K562 (cell line): ENCODE data around the gene CYLD. TPM values are rescaled to one million over a fixed set of nuclear protein-coding genes. Genes with fewer than 3 reads are reported as not detected.
A peak's percentile ranks its signal among the peaks of the same experiment; 100 is the strongest.

Experiments used
- ATAC-seq: fragments of 200-7000 bp; cut with Tn5 transposase; 3 replicates; pipeline ENCODE4 v1.9.1; 2020; ENCODE audit warnings: moderate library complexity
- BruUV-seq: library from RNA; stranded (reverse); fragments of 400-500 nt; replicated peaks from 2 replicates; lab custom pipeline; 2021; lab: Mats Ljungman, UMichigan
- CTCF ChIA-PET: fragments of 300-600 bp; formaldehyde crosslinking; extraction: SDS; loops from one replicate; lab custom pipeline; 2021; ENCODE audit warnings: low intra/inter-chr PET ratio; lab: Yijun Ruan, JAX
- POLR2A ChIA-PET: fragments of 300-600, 350-650 bp; sonication (Branson Sonifier 250); formaldehyde crosslinking; extraction: SDS; loops from one replicate; lab custom pipeline; 2021; ENCODE audit warnings: antibody characterized with exemption, inconsistent platforms; lab: Yijun Ruan, JAX
- DNase-seq, 4 experiments: peaks; one replicate each; pipeline versions ENCODE4 v3.0.0 to v3.0.0-alpha.2; 2011 to 2018; ENCODE audit warnings: low spot score in 3 of 4, mixed read lengths in 3 of 4; ENCODE audit errors: extremely low read depth in 1 of 4
- FAIRE-seq: peaks from 2 replicates; lab custom pipeline; 2011; peaks lifted over from hg19 to GRCh38; lab: Jason Lieb, UNC
- H2AFZ ChIP-seq: 2 replicates; pipeline ENCODE4 v1.6.0; 2011; ENCODE audit warnings: low read depth, low read length, control low read depth, inconsistent platforms
- H3K27ac ChIP-seq: fragments of 200-600 bp; 3 replicates; pipeline ENCODE4 v1.8.0; 2011; ENCODE audit warnings: low read depth, mild to moderate bottlenecking, control low read depth, inconsistent platforms, low read length, moderate library complexity, mixed read lengths; ENCODE audit errors: extremely low read depth
- H3K27me3 ChIP-seq, 2 experiments: fragments of 300-600 bp in 1 of 2; 2 replicates in 1 of 2; 3 replicates in 1 of 2; pipeline versions ENCODE4 v1.6.0 to v1.8.0; 2011; ENCODE audit warnings: inconsistent platforms in 2 of 2, low read length in 2 of 2, mild to moderate bottlenecking in 1 of 2, mixed read lengths in 1 of 2, moderate library complexity in 1 of 2; ENCODE audit not compliant: control insufficient read depth in 2 of 2, insufficient read depth in 2 of 2
- H3K36me3 ChIP-seq: fragments of 300-600 bp; 3 replicates; pipeline ENCODE4 v1.8.0; 2011; ENCODE audit warnings: mild to moderate bottlenecking, low read length, inconsistent platforms; ENCODE audit not compliant: control insufficient read depth, insufficient read depth
- H3K4me1 ChIP-seq, 2 experiments: fragments of 200-600 bp in 1 of 2; replicated peaks in 1 of 2; 2 replicates in 1 of 2; 3 replicates in 1 of 2; pipeline versions ENCODE4 v1.5.1 to v1.8.0; 2011; ENCODE audit warnings: inconsistent platforms in 2 of 2, low read length in 2 of 2, mild to moderate bottlenecking in 1 of 2, mixed read lengths in 1 of 2, moderate library complexity in 1 of 2; ENCODE audit not compliant: control insufficient read depth in 2 of 2, insufficient read depth in 2 of 2
- H3K4me2 ChIP-seq: 2 replicates; pipeline ENCODE4 v1.6.1; 2011; ENCODE audit warnings: low read length, control low read depth, inconsistent platforms, mixed read lengths; ENCODE audit not compliant: insufficient read depth
- H3K4me3 ChIP-seq: fragments of 200-600 bp; sonication (generic), shearing (Covaris generic); 2 replicates; pipeline ENCODE4 v1.5.1; 2016; ENCODE audit warnings: control low read depth, inconsistent platforms
- H3K79me2 ChIP-seq: fragments of 200-600 bp; 3 replicates; pipeline ENCODE4 v1.8.0; 2011; ENCODE audit warnings: low read length, inconsistent platforms; ENCODE audit not compliant: control insufficient read depth, insufficient read depth
- H3K9ac ChIP-seq, 2 experiments: 2 replicates each; pipeline versions ENCODE4 v1.6.0 to v1.6.1; 2011; ENCODE audit warnings: low read depth in 2 of 2, low read length in 2 of 2, control low read depth in 1 of 2, inconsistent platforms in 1 of 2, mild to moderate bottlenecking in 1 of 2, mixed read lengths in 1 of 2; ENCODE audit not compliant: insufficient read depth in 1 of 2
- H3K9me1 ChIP-seq: one replicate; pipeline ENCODE4 v1.6.0; 2011; ENCODE audit warnings: inconsistent platforms, mild to moderate bottlenecking, low read length, moderate library complexity; ENCODE audit not compliant: control insufficient read depth, insufficient read depth
- H3K9me3 ChIP-seq: replicated peaks from 2 replicates; pipeline ENCODE4 v1.5.1; 2011; ENCODE audit warnings: low read depth, low read length, inconsistent platforms; ENCODE audit not compliant: control insufficient read depth, insufficient read depth
- H4K20me1 ChIP-seq: replicated peaks from 2 replicates; pipeline ENCODE4 v1.6.1; 2011; ENCODE audit warnings: low read length, inconsistent platforms, mixed read lengths; ENCODE audit not compliant: control insufficient read depth, insufficient read depth
- ARID3B ChIP-seq: fragments of 250-450 bp; sonication (Bioruptor Pico); IDR thresholded peaks from 2 replicates; pipeline ENCODE4 v1.4.0; 2020; ENCODE audit warnings: borderline replicate concordance
- BCOR ChIP-seq: fragments of 450-650 bp; IDR thresholded peaks from 2 replicates; pipeline ENCODE4 v1.6.1; 2016
- CREB5 ChIP-seq: fragments of 250-450 bp; sonication (Bioruptor Pico); IDR thresholded peaks from 2 replicates; pipeline ENCODE4 v1.5.0; 2020; ENCODE audit warnings: mild to moderate bottlenecking
- FOSL1 ChIP-seq: fragments of 200-800 bp; sonication (Bioruptor generic); conservative IDR thresholded peaks from 2 replicates; pipeline ENCODE4 v1.6.1; 2016; ENCODE audit warnings: missing genetic modification characterization, missing compliant biosample characterization
- MYC ChIP-seq, 2 experiments: fragments of 250-450 bp in 1 of 2; sonication (Bioruptor Pico) in 1 of 2; IDR thresholded peaks; 2 replicates each; pipeline versions ENCODE4 v1.5.1 to v1.6.1; 2012 to 2021; ENCODE audit warnings: low read depth in 2 of 2, borderline replicate concordance in 1 of 2, improper control_type of control experiment in 1 of 2, low read length in 1 of 2, mild to moderate bottlenecking in 1 of 2, moderate library complexity in 1 of 2
- NFE2 ChIP-seq: IDR thresholded peaks from 2 replicates; pipeline ENCODE4 v1.6.1; 2014; ENCODE audit warnings: antibody characterized with exemption, low read depth
- PTRF ChIP-seq: fragments of 450-650 bp; IDR thresholded peaks from 2 replicates; pipeline ENCODE4 v1.6.1; 2016; ENCODE audit warnings: mild to moderate bottlenecking, missing genetic modification characterization, missing compliant biosample characterization
- SIN3A ChIP-seq, 2 experiments: fragments of 150-350 bp in 1 of 2; IDR thresholded peaks; 2 replicates each; pipeline ENCODE4 v1.6.1; 2011 to 2016; ENCODE audit warnings: borderline replicate concordance in 2 of 2, low read depth in 2 of 2, low read length in 2 of 2, mild to moderate bottlenecking in 2 of 2, moderate library complexity in 2 of 2; ENCODE audit not compliant: control insufficient read depth in 1 of 2
- ZBED1 ChIP-seq: IDR thresholded peaks from 2 replicates; pipeline ENCODE4 v1.6.1; 2014
- ZNF165 ChIP-seq: fragments of 250-450 bp; sonication (Bioruptor Pico); IDR thresholded peaks from 2 replicates; pipeline ENCODE4 v1.4.0; 2020; ENCODE audit warnings: borderline replicate concordance
- ZNF3 ChIP-seq: fragments of 250-450 bp; sonication (Bioruptor Pico); IDR thresholded peaks from 2 replicates; pipeline ENCODE4 v1.5.0; 2021; ENCODE audit warnings: mild to moderate bottlenecking, moderate library complexity
- ZNF668 ChIP-seq: fragments of 250-450 bp; sonication (Bioruptor Pico); IDR thresholded peaks from 2 replicates; pipeline ENCODE4 v1.8.0; 2022; ENCODE audit warnings: mild to moderate bottlenecking, inconsistent platforms
- WGBS: fragments of 100-300 bp; shearing (Covaris generic); methylation state at CpG from one replicate; pipeline ENCODE4 v1.1.6; 2016; ENCODE audit warnings: low coverage, mixed read lengths; ENCODE audit not compliant: insufficient coverage; ENCODE audit errors: missing lambda C conversion rate; 5-methylcytosine and 5-hydroxymethylcytosine counted together
- in situ Hi-C: fragments of 300-500 bp; cut with MboI; formaldehyde crosslinking; loops from 4 replicates; pipeline ENCODE4 v1.15.0; 2018; ENCODE audit warnings: inconsistent platforms, mixed read lengths
- intact Hi-C: fragments of 100-400 bp; cut with micrococcal nuclease; formaldehyde crosslinking; loops from 2 replicates; pipeline ENCODE4 v1.14.2; 2022
- polyA plus RNA-seq, 8 experiments: library from polyadenylated mRNA; depleted of rRNA in 4 of 8; stranded (reverse) in 5 of 8; unstranded in 3 of 8; fragments of >200 nt; fragmentation: Nextera tagmentation in 2 of 8; fragmentation: Illumina TruSeq in 1 of 8; extraction: Ambion mirVana in 2 of 8; extraction: Trizol in 1 of 8; gene quantifications; 2 replicates each; pipeline versions ENCODE4 v1.2.1 to v1.2.3, GENCODE V29; 2011 to 2014; ENCODE audit warnings: inconsistent platforms in 1 of 8, missing spikeins in 1 of 8
- total RNA-seq, 7 experiments: library from RNA; depleted of rRNA in 6 of 7; stranded (reverse); fragments of >200 nt in 6 of 7; fragmentation: Illumina TruSeq in 2 of 7; extraction: Trizol in 2 of 7; gene quantifications; 2 replicates each; pipeline versions ENCODE4 v1.2.1 to v1.2.3, GENCODE V29; 2011 to 2021; ENCODE audit warnings: low replicate concordance in 1 of 7

The CYLD gene
- total and polyA plus RNA-seq, 9 of the 15 experiments (the other 6 are each of a cell fraction or from before 2014, with no cell fraction given): 3.4 to 7.4 (median 5.3) TPM

GRCh38 chr16:50767197-50767596 lies 25.3 kb downstream of the CYLD start (continued):
- no peak for TF ChIP-seq ZNF165 (CRISPR knock-in tag)
- TF ChIP-seq, all 486 proteins: peak for 0

- H3K4me1 ChIP-seq: no peaks in the 10 kb centered on the region
- no peak for DNase-seq
- CTCF ChIA-PET: no interaction called here
- no peaks in the 10 kb centered on the region for H3K36me3 ChIP-seq
- no peaks in the 10 kb centered on the region for H4K20me1 ChIP-seq
- in situ Hi-C loops: no loop called here
- POLR2A ChIA-PET: no interaction called here
- no TSS peak for BruUV-seq
- no peak overlapping the region for H3K4me2 ChIP-seq
- intact Hi-C loops: no loop called here
- H3K9me3 ChIP-seq: no peaks in the 10 kb centered on the region
- H3K4me3 ChIP-seq: no peak overlapping the region
- no peak for FAIRE-seq
- no peaks in the 10 kb centered on the region for H3K9me1 ChIP-seq
- H3K27ac ChIP-seq: no peak overlapping the region
- ATAC-seq: no peak
- no peaks in the 10 kb centered on the region for H3K27me3 ChIP-seq
- 24% methylated on average over 3 of the region's 3 CpGs for WGBS
- H2AFZ ChIP-seq: no peak overlapping the region
- H3K9ac ChIP-seq: no peak overlapping the region
- no peak for TF ChIP-seq ZNF668 (CRISPR knock-in tag)
- TF ChIP-seq FOSL1 (tag): peak; percentile 69
- TF ChIP-seq NFE2: 0 out of 2 replicates have a peak, but pooled peaks have one; percentile 5
- no peaks in the 10 kb centered on the region for H3K79me2 ChIP-seq
These were observed 29.5 kb downstream of the CYLD start for GRCh38 chr16:50771366-50771765.

GRCh38 chr16:50774405-50774804 lies 32.5 kb downstream of the CYLD start:
- H3K4me3 ChIP-seq: no peak overlapping the region
- 18% methylated on average over 5 of the region's 5 CpGs for WGBS
- H2AFZ ChIP-seq: no peak overlapping the region
- no peaks in the 10 kb centered on the region for H3K36me3 ChIP-seq
- H3K9me1 ChIP-seq: no peaks in the 10 kb centered on the region
- ATAC-seq (no peak), FAIRE-seq (no peak), DNase-seq (no peak)
- no peaks in the 10 kb centered on the region for H3K79me2 ChIP-seq
- in situ Hi-C loops: no loop called here
- no peaks in the 10 kb centered on the region for H3K4me1 ChIP-seq
- no peak overlapping the region for H3K4me2 ChIP-seq
- no TSS peak for BruUV-seq
- CTCF ChIA-PET: no interaction called here
- intact Hi-C loops: no loop called here
- POLR2A ChIA-PET: no interaction called here
- no peak overlapping the region for H3K27ac ChIP-seq
- no peaks in the 10 kb centered on the region for H3K9me3 ChIP-seq
- H3K9ac ChIP-seq: no peak overlapping the region
- no peaks in the 10 kb centered on the region for H3K27me3 ChIP-seq
- H4K20me1 ChIP-seq: no peaks in the 10 kb centered on the region
- TF ChIP-seq SIN3A (IDR thresholded peaks at IDR 0.05; ENCODE audit: borderline replicate concordance in 2 of 2, control insufficient read depth in 1 of 2, low read depth in 2 of 2, low read length in 2 of 2): no peak
- no peak for TF ChIP-seq BCOR
- no peak for TF ChIP-seq CREB5 (CRISPR knock-in tag)
- TF ChIP-seq ARID3B (CRISPR knock-in tag): no peak
- no peak for TF ChIP-seq PTRF (tag)
- TF ChIP-seq ZNF3 (CRISPR knock-in tag): no peak
- TF ChIP-seq ZBED1: no peak
- no peak for TF ChIP-seq MYC (IDR thresholded peaks at IDR 0.05; ENCODE audit: low read depth, low read length)
- no peak for TF ChIP-seq MYC (CRISPR knock-in tag; IDR thresholded peaks at IDR 0.05; ENCODE audit: borderline replicate concordance, low read depth)
